Activated CD4-positive, alpha-beta T cell treated with anti-CD3 and anti-CD28 coated beads for 36 hours (primary cell): Measurements from ENCODE around the gene PUS10. TPM values are rescaled to one million over a fixed set of nuclear protein-coding genes. Genes with fewer than 3 reads are reported as not detected.
"Not testable (repeated sequence)": the region's sequence is repeated elsewhere in the genome, so short reads cannot be mapped to it uniquely, and the experiment has no call there.

Experiments
- ATAC-seq: fragments of 200-7000 bp; cut with Tn5 transposase; one replicate; pipeline ENCODE4 v1.10.0; 2021; ENCODE audit warnings: mild to moderate bottlenecking, moderate library complexity
- CTCF ChIA-PET: fragments of 350-600 bp; sonication (Branson Sonifier 250); formaldehyde crosslinking; loops from one replicate; lab custom pipeline; 2021; ENCODE audit warnings: antibody characterized with exemption; lab: Charles Lee
- POLR2A ChIA-PET: fragments of 350-600 bp; sonication (Branson Sonifier 250); formaldehyde crosslinking; loops from one replicate; lab custom pipeline; 2021; ENCODE audit warnings: antibody characterized with exemption, inconsistent platforms; lab: Charles Lee
- DNase-seq: peaks from one replicate; pipeline ENCODE4 v3.0.0-alpha.2; 2020
- H3K27ac Mint-ChIP-seq: one replicate; pipeline ENCODE4 v1.8.0; 2021; ENCODE audit warnings: mixed read lengths
- H3K27me3 Mint-ChIP-seq: one replicate; pipeline ENCODE4 v1.8.0; 2021; ENCODE audit warnings: mixed read lengths
- H3K36me3 Mint-ChIP-seq: one replicate; pipeline ENCODE4 v1.8.0; 2021; ENCODE audit warnings: low read depth, mixed read lengths
- H3K4me1 Mint-ChIP-seq: one replicate; pipeline ENCODE4 v1.8.0; 2021; ENCODE audit warnings: mixed read lengths
- H3K4me3 Mint-ChIP-seq: one replicate; pipeline ENCODE4 v1.8.0; 2021; ENCODE audit warnings: mild to moderate bottlenecking, moderate library complexity, mixed read lengths
- H3K9me3 Mint-ChIP-seq: one replicate; pipeline ENCODE4 v1.8.0; 2021; ENCODE audit warnings: low read depth, mixed read lengths
- intact Hi-C, 2 experiments: fragments of 100-400 bp; cut with DNase I in 1 of 2; cut with micrococcal nuclease in 1 of 2; formaldehyde crosslinking; loops; one replicate each; pipeline versions ENCODE4 v1.14.2 to v1.15.1; 2022 to 2024; cut with DNase I, micrococcal nuclease
- total RNA-seq, 2 experiments: library from RNA; stranded (reverse); gene quantifications; one replicate each; pipeline ENCODE4 v1.2.3, GENCODE V29; 2021

The PUS10 gene
- total RNA-seq, 2 experiments from 2014 or later, result 8.5 to 8.9 TPM

GRCh38 chr2:61034592-61034991 lies 16.5 kb upstream of the PUS10 start:
- H3K9me3 Mint-ChIP-seq, result peaks cover 13% of the 10 kb centered on the region
- CTCF ChIA-PET, H3K4me3 Mint-ChIP-seq, DNase-seq, intact Hi-C loops, H3K4me1 Mint-ChIP-seq, ATAC-seq, H3K27ac Mint-ChIP-seq, H3K27me3 Mint-ChIP-seq: not testable (repeated sequence)
- H3K36me3 Mint-ChIP-seq, result peaks cover 38% of the 10 kb centered on the region
- POLR2A ChIA-PET, result interaction anchor here (0.6 kb wide), 1 partner anchor 26 kb away, joined by 3 read pairs; no protein-coding TSS in a partner anchor

- CTCF ChIA-PET, result no interaction called here
- POLR2A ChIA-PET, result no interaction called here
- peaks cover 29% of the 10 kb centered on the region for H3K36me3 Mint-ChIP-seq
- H3K9me3 Mint-ChIP-seq, result no peaks in the 10 kb centered on the region
- DNase-seq, result no peak
- H3K27ac Mint-ChIP-seq, result no peak overlapping the region
- no peak overlapping the region for H3K4me3 Mint-ChIP-seq
- ATAC-seq, result no peak
- no peaks in the 10 kb centered on the region for H3K27me3 Mint-ChIP-seq
- H3K4me1 Mint-ChIP-seq, result peaks cover 6% of the 10 kb centered on the region
- intact Hi-C loops, result no loop called here
Measured at GRCh38 chr2:61029533-61029932, 11.5 kb upstream of the PUS10 start.

GRCh38 chr2:61023670-61024069 lies 5.6 kb upstream of the PUS10 start:
- no peak overlapping the region for H3K27ac Mint-ChIP-seq
- H3K36me3 Mint-ChIP-seq, result peaks cover 27% of the 10 kb centered on the region
- ChIA-PET CTCF (interaction anchor here (0.7 to 1.1 kb wide), 2 partner anchors 9 to 45 kb away, joined by 3 read pairs; no protein-coding TSS in a partner anchor), POLR2A (no interaction called here)
- H3K27me3 Mint-ChIP-seq, result no peaks in the 10 kb centered on the region
- no peaks in the 10 kb centered on the region for H3K9me3 Mint-ChIP-seq
- intact Hi-C loops, result no loop called here
- H3K4me3 Mint-ChIP-seq, result no peak overlapping the region
- H3K4me1 Mint-ChIP-seq, result peaks cover 27% of the 10 kb centered on the region
- ATAC-seq (no peak), DNase-seq (no peak)

GRCh38 chr2:61021228-61021660 lies 3.2 kb upstream of the PUS10 start:
- ChIA-PET CTCF (no interaction called here), POLR2A (no interaction called here)
- intact Hi-C loops, result no loop called here
- H3K4me1 Mint-ChIP-seq, result peaks cover 29% of the 10 kb centered on the region
- no peak for ATAC-seq
- no peak for DNase-seq
- no peaks in the 10 kb centered on the region for H3K9me3 Mint-ChIP-seq
- H3K4me3 Mint-ChIP-seq, result no peak overlapping the region
- no peak overlapping the region for H3K27ac Mint-ChIP-seq
- no peaks in the 10 kb centered on the region for H3K27me3 Mint-ChIP-seq
- H3K36me3 Mint-ChIP-seq, result peaks cover 22% of the 10 kb centered on the region

- H3K27ac Mint-ChIP-seq, result peak overlapping the region; percentile 95
- ChIA-PET CTCF (no interaction called here), POLR2A (no interaction called here)
- DNase-seq (no peak), ATAC-seq (no peak)
- peak overlapping the region; percentile 98 for H3K4me3 Mint-ChIP-seq
- peaks cover 22% of the 10 kb centered on the region for H3K36me3 Mint-ChIP-seq
- no peaks in the 10 kb centered on the region for H3K9me3 Mint-ChIP-seq
- H3K27me3 Mint-ChIP-seq, result no peaks in the 10 kb centered on the region
- peaks cover 26% of the 10 kb centered on the region for H3K4me1 Mint-ChIP-seq
- intact Hi-C loops, result loop anchor here (5.0 kb wide), 5 partner anchors 49 to 834 kb away; partner anchors contain the start of genes FAM161A (in 1 of the 2) and SANBR (in 1 of the 2)
Measured at GRCh38 chr2:61018798-61019197, 743 bp upstream of the PUS10 start.

- ChIA-PET POLR2A (no interaction called here), CTCF (interaction anchor here (1.4 kb wide), 1 partner anchor 14 kb away, joined by 3 read pairs; no protein-coding TSS in a partner anchor)
- Mint-ChIP-seq H3K36me3 (peaks cover 19% of the 10 kb centered on the region), H3K27ac (peak overlapping the region; percentile 95), H3K27me3 (no peaks in the 10 kb centered on the region), H3K4me3 (peak overlapping the region; percentile 98), H3K4me1 (peaks cover 26% of the 10 kb centered on the region), H3K9me3 (no peaks in the 10 kb centered on the region)
- intact Hi-C loops, result loop anchor here (5.0 kb wide), 5 partner anchors 49 to 834 kb away; partner anchors contain the start of genes FAM161A (in 1 of the 2) and SANBR (in 1 of the 2)
- DNase-seq (no peak), ATAC-seq (no peak)
Measured at GRCh38 chr2:61018318-61018755, 282 bp upstream of the PUS10 start.

- Mint-ChIP-seq H3K36me3 (peaks cover 12% of the 10 kb centered on the region), H3K4me1 (peaks cover 32% of the 10 kb centered on the region), H3K9me3 (no peaks in the 10 kb centered on the region), H3K27ac (peak overlapping the region; percentile 95), H3K4me3 (peak overlapping the region; percentile 98), H3K27me3 (no peaks in the 10 kb centered on the region)
- ChIA-PET POLR2A (interaction anchor here (0.7 to 1.2 kb wide), 2 partner anchors 135 to 187 kb away, joined by 3 to 4 read pairs; partner anchors contain the start of gene REL), CTCF (interaction anchor here (0.7 to 1.4 kb wide), 6 partner anchors 12 to 518 kb away, joined by 3 to 4 read pairs (median 3); partner anchors contain the start of gene PAPOLG)
- intact Hi-C loops, result loop anchor here (1.0 to 5.0 kb wide), 17 partner anchors 40 to 837 kb away; partner anchors contain the start of genes FAM161A (in 2 of the 2), SANBR (in 2 of the 2), PAPOLG (in 1 of the 2) and REL (in 1 of the 2)
- DNase-seq, result peak; percentile 81
- peak; percentile 75 for ATAC-seq
Measured at GRCh38 chr2:61017003-61017555, 976 bp downstream of the PUS10 start.

GRCh38 chr2:61016392-61017002 lies 1.6 kb downstream of the PUS10 start:
- H3K4me3 Mint-ChIP-seq, result peak overlapping the region; percentile 98
- DNase-seq, result peak; percentile 75
- POLR2A ChIA-PET, result interaction anchor here (0.7 to 1.2 kb wide), 2 partner anchors 135 to 188 kb away, joined by 3 to 4 read pairs; partner anchors contain the start of gene REL
- H3K9me3 Mint-ChIP-seq, result no peaks in the 10 kb centered on the region
- H3K27ac Mint-ChIP-seq, result peak overlapping the region; percentile 95
- H3K4me1 Mint-ChIP-seq, result peaks cover 37% of the 10 kb centered on the region
- CTCF ChIA-PET, result interaction anchor here (0.7 to 1.2 kb wide), 4 partner anchors 18 to 260 kb away, joined by 3 to 4 read pairs (median 3); partner anchors contain the start of gene PAPOLG
- intact Hi-C loops, result loop anchor here (1.0 to 5.0 kb wide), 17 partner anchors 39 to 838 kb away; partner anchors contain the start of genes FAM161A (in 2 of the 2), SANBR (in 2 of the 2), PAPOLG (in 1 of the 2) and REL (in 1 of the 2)
- H3K27me3 Mint-ChIP-seq, result no peaks in the 10 kb centered on the region
- H3K36me3 Mint-ChIP-seq, result peaks cover 7% of the 10 kb centered on the region
- ATAC-seq, result peak; percentile 39

- peaks cover 1% of the 10 kb centered on the region for H3K36me3 Mint-ChIP-seq
- H3K27me3 Mint-ChIP-seq, result no peaks in the 10 kb centered on the region
- H3K4me3 Mint-ChIP-seq, result peak overlapping the region; percentile 98
- H3K9me3 Mint-ChIP-seq, result no peaks in the 10 kb centered on the region
- POLR2A ChIA-PET, result interaction anchor here (1.2 kb wide), 1 partner anchor 134 kb away, joined by 4 read pairs; the partner anchor contains the start of gene REL
- CTCF ChIA-PET, result interaction anchor here (0.7 to 1.2 kb wide), 2 partner anchors 17 to 71 kb away, joined by 3 read pairs; no protein-coding TSS in a partner anchor
- DNase-seq (no peak), ATAC-seq (no peak)
- H3K4me1 Mint-ChIP-seq, result peaks cover 36% of the 10 kb centered on the region
- intact Hi-C loops, result loop anchor here (2.0 to 5.0 kb wide), 6 partner anchors 51 to 836 kb away; partner anchors contain the start of genes FAM161A (in 1 of the 2), REL (in 1 of the 2) and SANBR (in 1 of the 2)
- no peak overlapping the region for H3K27ac Mint-ChIP-seq
Measured at GRCh38 chr2:61015976-61016375, 2.1 kb downstream of the PUS10 start.

GRCh38 chr2:61014763-61015162 lies 3.3 kb downstream of the PUS10 start:
- no peak overlapping the region for H3K4me3 Mint-ChIP-seq
- no peaks in the 10 kb centered on the region for H3K9me3 Mint-ChIP-seq
- intact Hi-C loops, result loop anchor here (5.0 kb wide), 6 partner anchors 53 to 838 kb away; partner anchors contain the start of genes FAM161A (in 1 of the 2) and SANBR (in 1 of the 2)
- H3K36me3 Mint-ChIP-seq, result no peaks in the 10 kb centered on the region
- POLR2A ChIA-PET, result no interaction called here
- CTCF ChIA-PET, result no interaction called here
- ATAC-seq (no peak), DNase-seq (no peak)
- H3K27me3 Mint-ChIP-seq, result no peaks in the 10 kb centered on the region
- peaks cover 34% of the 10 kb centered on the region for H3K4me1 Mint-ChIP-seq
- H3K27ac Mint-ChIP-seq, result no peak overlapping the region

GRCh38 chr2:61013382-61013781 lies 4.7 kb downstream of the PUS10 start:
- ATAC-seq (no peak), DNase-seq (no peak)
- no peaks in the 10 kb centered on the region for H3K27me3 Mint-ChIP-seq
- intact Hi-C loops, result loop anchor here in 1 of 2 experiments (5.0 kb wide), 1 partner anchor 221 kb away; no protein-coding TSS in a partner anchor
- no peak overlapping the region for H3K4me3 Mint-ChIP-seq
- peaks cover 24% of the 10 kb centered on the region for H3K4me1 Mint-ChIP-seq
- ChIA-PET POLR2A (no interaction called here), CTCF (no interaction called here)
- no peaks in the 10 kb centered on the region for H3K9me3 Mint-ChIP-seq
- no peaks in the 10 kb centered on the region for H3K36me3 Mint-ChIP-seq
- H3K27ac Mint-ChIP-seq, result no peak overlapping the region
